ENCODE data around the gene ZFTA.

Gene ZFTA

GRCh38 chr11:63813035-63813562, 44.5 kb upstream of the ZFTA start, which contains the start of gene SPINDOC:
Gene SPINDOC, plus strand, starts transcription at chr11:63813456. Its CDS starts 231 bp downstream, at chr11:63813687.
- no peak for TF ChIP-seq TAF1 (IDR thresholded peaks at IDR 0.05; ENCODE audit: low read depth)
- TF ChIP-seq TCF12 (IDR thresholded peaks at IDR 0.05; ENCODE audit: low read depth), result peak; percentile 21; the same call in 1 of the 2 replicates
- no peak for TF ChIP-seq YY1 (IDR thresholded peaks at IDR 0.05; ENCODE audit: low read depth)
- peak; percentile 33 for TF ChIP-seq USF1 (IDR thresholded peaks at IDR 0.05)
- no peak for TF ChIP-seq EP300 (IDR thresholded peaks at IDR 0.05; ENCODE audit: borderline replicate concordance)
- TF ChIP-seq MAX (IDR thresholded peaks at IDR 0.05), result peak; percentile 53

GRCh38 chr11:63811522-63811921, 42.9 kb upstream of the ZFTA start:
- TF ChIP-seq CEBPB (IDR thresholded peaks at IDR 0.05) (no peak), ZBTB7A (IDR thresholded peaks at IDR 0.05; ENCODE audit: low read depth) (no peak), REST (IDR thresholded peaks at IDR 0.05; ENCODE audit: low read depth) (no peak), YY1 (IDR thresholded peaks at IDR 0.05; ENCODE audit: low read depth) (no peak), FOXM1 (IDR thresholded peaks at IDR 0.05; ENCODE audit: borderline replicate concordance, low read depth) (no peak), USF1 (IDR thresholded peaks at IDR 0.05) (no peak), EP300 (IDR thresholded peaks at IDR 0.05; ENCODE audit: borderline replicate concordance) (no peak), MAX (IDR thresholded peaks at IDR 0.05) (no peak), NFIC (IDR thresholded peaks at IDR 0.05) (no peak), CREB1 (IDR thresholded peaks at IDR 0.05; ENCODE audit: low read depth) (no peak)

- TF ChIP-seq REST (IDR thresholded peaks at IDR 0.05; ENCODE audit: low read depth), result no peak
- no peak for TF ChIP-seq EGR1 (IDR thresholded peaks at IDR 0.05)
- no peak for TF ChIP-seq TAF1 (IDR thresholded peaks at IDR 0.05; ENCODE audit: low read depth)
- TF ChIP-seq RAD21 (IDR thresholded peaks at IDR 0.05; ENCODE audit: low read depth), result no peak
- no peak for TF ChIP-seq TCF12 (IDR thresholded peaks at IDR 0.05; ENCODE audit: low read depth)
- TF ChIP-seq EP300 (IDR thresholded peaks at IDR 0.05; ENCODE audit: borderline replicate concordance), result no peak
- TF ChIP-seq TEAD4 (IDR thresholded peaks at IDR 0.05), result no peak
- TF ChIP-seq USF1 (IDR thresholded peaks at IDR 0.05), result no peak
- no peak for TF ChIP-seq CEBPB (IDR thresholded peaks at IDR 0.05)
- TF ChIP-seq ZBTB7A (IDR thresholded peaks at IDR 0.05; ENCODE audit: low read depth), result no peak
These were observed 37.4 kb upstream of the ZFTA start for GRCh38 chr11:63805844-63806415.

- TF ChIP-seq USF1 (IDR thresholded peaks at IDR 0.05) (peak; percentile 42; the same call in 1 of the 2 replicates), YY1 (IDR thresholded peaks at IDR 0.05; ENCODE audit: low read depth) (no peak), MAX (IDR thresholded peaks at IDR 0.05) (peak; percentile 77), CREB1 (IDR thresholded peaks at IDR 0.05; ENCODE audit: low read depth) (no peak)
These were observed 35.7 kb upstream of the ZFTA start for GRCh38 chr11:63804259-63804658.

GRCh38 chr11:63802637-63803414, 34.3 kb upstream of the ZFTA start:
- TF ChIP-seq MAX (IDR thresholded peaks at IDR 0.05), result peak; percentile 77
- TF ChIP-seq TCF12 (IDR thresholded peaks at IDR 0.05; ENCODE audit: low read depth), result no peak
- TF ChIP-seq TEAD4 (IDR thresholded peaks at IDR 0.05), result peak; percentile 42; the same call in 1 of the 2 replicates
- TF ChIP-seq NFIC (IDR thresholded peaks at IDR 0.05), result no peak
- peak; percentile 93 for TF ChIP-seq USF1 (IDR thresholded peaks at IDR 0.05)

Measured in Ishikawa (cell line).